IMR-90 (cell line): ENCODE results near the gene CFDP1. TPM values are rescaled to one million over a fixed set of nuclear protein-coding genes. Genes with fewer than 3 reads are reported as not detected.

Source experiments
- ATAC-seq: fragments of 200-7000 bp; cut with Tn5 transposase; 2 replicates; pipeline ENCODE4 v1.9.1; 2020; ENCODE audit warnings: low read depth, mild to moderate bottlenecking, moderate library complexity
- BruUV-seq: library from RNA; stranded (reverse); fragments of 400-500 nt; replicated peaks from 2 replicates; lab custom pipeline; 2021; lab: Mats Ljungman, UMichigan
- CTCF ChIA-PET: fragments of 300-600 bp; formaldehyde crosslinking; extraction: SDS; loops from one replicate; lab custom pipeline; 2021; ENCODE audit warnings: antibody characterized with exemption; lab: Yijun Ruan, JAX
- POLR2A ChIA-PET: fragments of 300-600 bp; sonication (Branson Sonifier 250); formaldehyde crosslinking; loops from one replicate; lab custom pipeline; 2022; ENCODE audit warnings: antibody characterized with exemption; ENCODE audit not compliant: unreplicated experiment; lab: Charles Lee
- DNase-seq: peaks from one replicate; pipeline ENCODE4 v3.0.0; 2013
- H2AFZ ChIP-seq: replicated peaks from 2 replicates; pipeline ENCODE3; 2013; ENCODE audit warnings: low read length, mild to moderate bottlenecking; ENCODE audit not compliant: poor library complexity
- H2AK5ac ChIP-seq: 2 replicates; pipeline ENCODE4 v1.6.1; 2013; ENCODE audit warnings: low read depth, low read length, inconsistent platforms
- H2AK9ac ChIP-seq: replicated peaks from 2 replicates; pipeline ENCODE3; 2013; ENCODE audit warnings: mild to moderate bottlenecking, low read depth, low read length, moderate library complexity; ENCODE audit not compliant: poor library complexity
- H2BK120ac ChIP-seq: 2 replicates; pipeline ENCODE4 v1.6.1; 2013; ENCODE audit warnings: low read depth, low read length, inconsistent platforms
- H2BK15ac ChIP-seq: 3 replicates; pipeline ENCODE4 v1.6.1; 2013; ENCODE audit warnings: low read depth, low read length, inconsistent platforms
- H2BK20ac ChIP-seq: 2 replicates; pipeline ENCODE4 v1.6.1; 2013; ENCODE audit warnings: low read depth, mild to moderate bottlenecking, inconsistent platforms, low read length, moderate library complexity
- H2BK5ac ChIP-seq: 2 replicates; pipeline ENCODE4 v1.6.1; 2013; ENCODE audit warnings: mild to moderate bottlenecking, low read depth, low read length, inconsistent platforms; ENCODE audit not compliant: poor library complexity, severe bottlenecking
- H3K14ac ChIP-seq: replicated peaks from 2 replicates; pipeline ENCODE4 v1.6.1; 2013; ENCODE audit warnings: low read depth, low read length, inconsistent platforms
- H3K18ac ChIP-seq: 2 replicates; pipeline ENCODE4 v1.6.1; 2013; ENCODE audit warnings: low read depth, low read length, control low read depth
- H3K23ac ChIP-seq: 2 replicates; pipeline ENCODE4 v1.6.1; 2013; ENCODE audit warnings: low read depth, low read length, inconsistent platforms
- H3K27ac ChIP-seq: 2 replicates; pipeline ENCODE4 v1.5.1; 2013; ENCODE audit warnings: mild to moderate bottlenecking, control low read depth, low read length; ENCODE audit not compliant: insufficient read depth
- H3K27me3 ChIP-seq: 2 replicates; pipeline ENCODE4 v1.6.1; 2013; ENCODE audit warnings: low read length; ENCODE audit not compliant: control insufficient read depth, insufficient read depth
- H3K36me3 ChIP-seq: 2 replicates; pipeline ENCODE4 v1.6.1; 2013; ENCODE audit warnings: low read length, mixed read lengths; ENCODE audit not compliant: control insufficient read depth, insufficient read depth
- H3K4ac ChIP-seq: 2 replicates; pipeline ENCODE4 v1.6.1; 2013; ENCODE audit warnings: low read depth, low read length, inconsistent platforms
- H3K4me1 ChIP-seq: 2 replicates; pipeline ENCODE4 v1.6.1; 2013; ENCODE audit warnings: low read length, mixed read lengths; ENCODE audit not compliant: control insufficient read depth, insufficient read depth
- H3K4me2 ChIP-seq: 2 replicates; pipeline ENCODE4 v1.6.1; 2013; ENCODE audit warnings: low read depth, mild to moderate bottlenecking, control low read depth, low read length, moderate library complexity
- H3K4me3 ChIP-seq: 2 replicates; pipeline ENCODE4 v1.5.1; 2013; ENCODE audit warnings: low read depth, mild to moderate bottlenecking, control low read depth, low read length, moderate library complexity; ENCODE audit not compliant: insufficient read depth
- H3K56ac ChIP-seq: 2 replicates; pipeline ENCODE4 v1.6.1; 2013; ENCODE audit warnings: low read length, inconsistent platforms; ENCODE audit not compliant: insufficient read depth; ENCODE audit errors: extremely low read depth
- H3K79me1 ChIP-seq, 2 experiments: 2 replicates each; pipeline ENCODE4 v1.6.1; 2013; ENCODE audit warnings: low read length in 2 of 2, inconsistent platforms in 1 of 2, low read depth in 1 of 2
- H3K9ac ChIP-seq: 2 replicates; pipeline ENCODE4 v1.6.1; 2013; ENCODE audit warnings: low read depth, low read length, control low read depth
- H3K9me1 ChIP-seq: 2 replicates; pipeline ENCODE4 v1.6.1; 2013; ENCODE audit warnings: low read length, inconsistent platforms; ENCODE audit not compliant: insufficient read depth
- H3K9me3 ChIP-seq: 2 replicates; pipeline ENCODE4 v1.6.1; 2013; ENCODE audit warnings: low read length; ENCODE audit not compliant: control insufficient read depth, insufficient read depth
- H4K20me1 ChIP-seq: 2 replicates; pipeline ENCODE4 v1.6.1; 2013; ENCODE audit warnings: low read length, inconsistent platforms; ENCODE audit not compliant: insufficient read depth
- H4K5ac ChIP-seq: 2 replicates; pipeline ENCODE4 v1.6.1; 2013; ENCODE audit warnings: mild to moderate bottlenecking, low read depth, low read length, control low read depth
- H4K8ac ChIP-seq, 2 experiments: 2 replicates each; pipeline ENCODE4 v1.6.1; 2013; ENCODE audit warnings: low read depth in 2 of 2, low read length in 2 of 2, control low read depth in 1 of 2, inconsistent platforms in 1 of 2
- H4K91ac ChIP-seq: 2 replicates; pipeline ENCODE4 v1.6.1; 2013; ENCODE audit warnings: low read depth, low read length, inconsistent platforms; ENCODE audit not compliant: insufficient read depth
- BHLHE40 ChIP-seq: fragments of 150-350 bp; IDR thresholded peaks from 2 replicates; pipeline ENCODE4 v1.6.1; 2016; ENCODE audit warnings: mild to moderate bottlenecking, low read depth, low read length
- CEBPB ChIP-seq: IDR thresholded peaks from 2 replicates; pipeline ENCODE4 v1.6.1; 2012; ENCODE audit warnings: low read depth, low read length, improper control_type of control experiment
- CHD1 ChIP-seq: IDR thresholded peaks from 2 replicates; pipeline ENCODE4 v1.6.1; 2012; ENCODE audit warnings: low read depth, low read length, improper control_type of control experiment
- FOS ChIP-seq: fragments of 150-350 bp; IDR thresholded peaks from 2 replicates; pipeline ENCODE4 v1.6.1; 2016; ENCODE audit warnings: low read depth, low read length
- MAFK ChIP-seq: IDR thresholded peaks from 2 replicates; pipeline ENCODE4 v1.6.1; 2012; ENCODE audit warnings: low read depth, low read length, improper control_type of control experiment
- MAZ ChIP-seq: IDR thresholded peaks from 2 replicates; pipeline ENCODE4 v1.6.1; 2012; ENCODE audit warnings: low read depth, mild to moderate bottlenecking, low read length, improper control_type of control experiment, moderate library complexity, borderline replicate concordance
- MXI1 ChIP-seq: IDR thresholded peaks from 2 replicates; pipeline ENCODE4 v1.6.1; 2012; ENCODE audit warnings: low read depth, mild to moderate bottlenecking, low read length, moderate library complexity, borderline replicate concordance
- NFE2L2 ChIP-seq: fragments of 150-350 bp; IDR thresholded peaks from 2 replicates; pipeline ENCODE4 v1.6.1; 2016; ENCODE audit warnings: low read depth, mild to moderate bottlenecking, low read length
- POLR2A ChIP-seq: IDR thresholded peaks from 2 replicates; pipeline ENCODE4 v1.6.1; 2012; ENCODE audit warnings: mild to moderate bottlenecking, low read depth, low read length
- RAD21 ChIP-seq: IDR thresholded peaks from 2 replicates; pipeline ENCODE4 v1.6.1; 2012; ENCODE audit warnings: low read length, improper control_type of control experiment
- RCOR1 ChIP-seq: IDR thresholded peaks from 2 replicates; pipeline ENCODE4 v1.6.1; 2012; ENCODE audit warnings: mild to moderate bottlenecking, low read length, improper control_type of control experiment; ENCODE audit not compliant: insufficient replicate concordance
- SMC3 ChIP-seq: fragments of 150-350 bp; IDR thresholded peaks from 2 replicates; pipeline ENCODE4 v1.6.1; 2016; ENCODE audit warnings: low read depth, mild to moderate bottlenecking, antibody characterized with exemption, low read length, moderate library complexity
- WGBS, 2 experiments: methylation state at CpG; one replicate each; pipeline versions ENCODE4 v1.1.5 to v1.1.7; 2013; ENCODE audit warnings: missing lambda C conversion rate in 2 of 2; ENCODE audit not compliant: insufficient read length in 1 of 2; ENCODE audit errors: extremely low coverage in 2 of 2; 5-methylcytosine and 5-hydroxymethylcytosine counted together
- dilution Hi-C: fragments of 300-500 bp; cut with HindIII; formaldehyde crosslinking; loops from one replicate; pipeline ENCODE4 v1.14.3; 2018; ENCODE audit warnings: low sequenced_read_pairs; ENCODE audit not compliant: unreplicated experiment
- in situ Hi-C: fragments of 300-500 bp; cut with MboI; formaldehyde crosslinking; loops from 3 replicates; pipeline ENCODE4 v1.14.3; 2019; ENCODE audit warnings: low sequenced_read_pairs, inconsistent platforms, mixed read lengths
- intact Hi-C: fragments of 100-400 bp; cut with micrococcal nuclease; formaldehyde crosslinking; loops from 2 replicates; pipeline ENCODE4 v1.10.0; 2022
- polyA plus RNA-seq, 3 experiments: library from polyadenylated mRNA; depleted of rRNA; stranded (reverse); fragments of >200 nt; gene quantifications; 2 replicates each; pipeline ENCODE4 v1.2.3, GENCODE V29; 2012; ENCODE audit warnings: low replicate concordance in 1 of 3
- total RNA-seq: library from RNA; depleted of rRNA; stranded (reverse); fragments of >200 nt; gene quantifications from 2 replicates; pipeline ENCODE4 v1.2.3, GENCODE V29; 2012
- TF ChIP-seq, protein P1 (sequence below): conservative IDR thresholded peaks from 2 replicates; pipeline ENCODE4 v1.5.1; 2012; ENCODE audit warnings: mild to moderate bottlenecking, low read depth, low read length, improper control_type of control experiment
- TF ChIP-seq, protein P2 (sequence below): fragments of 150-350 bp; IDR thresholded peaks from 2 replicates; pipeline ENCODE4 v1.6.1; 2017; ENCODE audit warnings: mild to moderate bottlenecking, antibody characterized with exemption, low read length, low read depth

CFDP1 gene
- total and polyA plus RNA-seq, 2 of the 4 experiments (the other 2 are of a cell fraction) = 15.6 to 38.7 TPM

DNA sequence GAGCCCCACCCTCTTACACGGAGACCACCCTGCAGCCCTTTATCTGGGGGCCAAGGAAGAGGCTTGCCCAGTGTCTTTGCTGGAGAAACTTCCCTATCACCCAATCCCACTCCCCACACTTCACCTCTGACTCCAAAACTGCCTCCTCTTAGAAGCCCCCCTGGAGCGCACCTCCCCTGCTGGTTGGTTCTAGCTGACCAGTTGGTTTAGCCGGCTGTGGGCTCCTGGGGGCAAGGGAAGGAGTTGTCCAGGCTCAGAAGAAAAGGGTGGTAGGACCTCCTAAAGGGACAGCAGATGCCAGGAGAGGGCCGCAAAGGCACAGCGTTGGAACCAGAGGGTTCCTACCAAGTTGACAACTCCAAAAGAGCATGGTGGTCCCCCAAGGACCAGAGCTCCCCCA lies 183.9 kb downstream of the CFDP1 start:
- Histone ChIP-seq H3K23ac (peak overlapping the region; percentile 87), H3K4me2 (peak overlapping the region; percentile 86), H3K9me3 (no peaks in the 10 kb centered on the region), H3K4ac (peak overlapping the region; percentile 85), H2BK5ac (peak overlapping the region; percentile 87), H4K5ac (no peak overlapping the region), H3K27me3 (no peaks in the 10 kb centered on the region), H3K4me3 (no peak overlapping the region), H4K8ac (peak overlapping the region in 1 of 2 experiments; percentile 6; a peak in 1 of 4 replicates), H3K9ac (peak overlapping the region; percentile 96), H3K56ac (no peak overlapping the region; the same call in 1 of the 2 replicates), H3K18ac (no peak overlapping the region), H2BK20ac (no peak overlapping the region), H3K27ac (peak overlapping the region; percentile 93), H2AFZ (no peak overlapping the region), H2BK120ac (0 out of 2 replicates have a peak overlapping the region, but pooled peaks have one; percentile 25), H2BK15ac (no peak overlapping the region; the same call in 2 of the 3 replicates), H3K36me3 (peaks cover 5% of the 10 kb centered on the region; the same call in 1 of the 2 replicates), H3K14ac (peak overlapping the region; percentile 43), H2AK5ac (peak overlapping the region; percentile 74), H2AK9ac (peak overlapping the region; percentile 73), H4K20me1 (peaks cover 77% of the 10 kb centered on the region), H4K91ac (no peak overlapping the region), H3K79me1 (peaks cover 4 to 57% of the 10 kb centered on the region in 2 experiments; a peak in 3 of 4 replicates), H3K9me1 (peaks cover 41% of the 10 kb centered on the region), H3K4me1 (peaks cover 72% of the 10 kb centered on the region)
- 76% methylated on average over 2 of the region's 5 CpGs; no CpG with 5 or more reads in 1 of the 2 experiments for WGBS, 2 experiments
- DNase-seq (no peak), ATAC-seq (no peak)
- TF ChIP-seq, protein P1, sequence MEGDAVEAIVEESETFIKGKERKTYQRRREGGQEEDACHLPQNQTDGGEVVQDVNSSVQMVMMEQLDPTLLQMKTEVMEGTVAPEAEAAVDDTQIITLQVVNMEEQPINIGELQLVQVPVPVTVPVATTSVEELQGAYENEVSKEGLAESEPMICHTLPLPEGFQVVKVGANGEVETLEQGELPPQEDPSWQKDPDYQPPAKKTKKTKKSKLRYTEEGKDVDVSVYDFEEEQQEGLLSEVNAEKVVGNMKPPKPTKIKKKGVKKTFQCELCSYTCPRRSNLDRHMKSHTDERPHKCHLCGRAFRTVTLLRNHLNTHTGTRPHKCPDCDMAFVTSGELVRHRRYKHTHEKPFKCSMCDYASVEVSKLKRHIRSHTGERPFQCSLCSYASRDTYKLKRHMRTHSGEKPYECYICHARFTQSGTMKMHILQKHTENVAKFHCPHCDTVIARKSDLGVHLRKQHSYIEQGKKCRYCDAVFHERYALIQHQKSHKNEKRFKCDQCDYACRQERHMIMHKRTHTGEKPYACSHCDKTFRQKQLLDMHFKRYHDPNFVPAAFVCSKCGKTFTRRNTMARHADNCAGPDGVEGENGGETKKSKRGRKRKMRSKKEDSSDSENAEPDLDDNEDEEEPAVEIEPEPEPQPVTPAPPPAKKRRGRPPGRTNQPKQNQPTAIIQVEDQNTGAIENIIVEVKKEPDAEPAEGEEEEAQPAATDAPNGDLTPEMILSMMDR = no peak
- no peak for TF ChIP-seq RCOR1
- no peak for TF ChIP-seq BHLHE40
- TF ChIP-seq POLR2A = no peak
- no peak for TF ChIP-seq MAFK
- no peak for TF ChIP-seq CHD1
- TF ChIP-seq MXI1 = no peak
- TF ChIP-seq MAZ = no peak
- TF ChIP-seq NFE2L2 = no peak
- TF ChIP-seq, protein P2, sequence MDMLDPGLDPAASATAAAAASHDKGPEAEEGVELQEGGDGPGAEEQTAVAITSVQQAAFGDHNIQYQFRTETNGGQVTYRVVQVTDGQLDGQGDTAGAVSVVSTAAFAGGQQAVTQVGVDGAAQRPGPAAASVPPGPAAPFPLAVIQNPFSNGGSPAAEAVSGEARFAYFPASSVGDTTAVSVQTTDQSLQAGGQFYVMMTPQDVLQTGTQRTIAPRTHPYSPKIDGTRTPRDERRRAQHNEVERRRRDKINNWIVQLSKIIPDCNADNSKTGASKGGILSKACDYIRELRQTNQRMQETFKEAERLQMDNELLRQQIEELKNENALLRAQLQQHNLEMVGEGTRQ = no peak
- TF ChIP-seq RAD21 = no peak
- no peak for TF ChIP-seq FOS
- TF ChIP-seq SMC3 = no peak
- TF ChIP-seq CEBPB = no peak
- dilution Hi-C loops = no loop called here
- in situ Hi-C loops = no loop called here
- BruUV-seq = no TSS peak
- ChIA-PET CTCF (interaction anchor here (0.6 to 1.2 kb wide), 2 partner anchors 16 to 1179 kb away, joined by 3 to 4 read pairs; no protein-coding TSS in a partner anchor), POLR2A (interaction anchor here (0.5 kb wide), 1 partner anchor 145 kb away, joined by 3 read pairs; no protein-coding TSS in a partner anchor)
- intact Hi-C loops = no loop called here
